Stimulated activated CD4-positive, alpha-beta T cell treated with anti-CD3 and anti-CD28 coated beads, Interleukin-4, amount 100 ng/mL, for 24 hours (primary cell): ENCODE data around the gene NR5A2.
A peak's percentile ranks its signal among the peaks of the same experiment; 100 is the strongest.

ENCODE experiments used
- DNase-seq: peaks from one replicate; pipeline ENCODE4 v3.0.0-alpha.2; 2020

Gene NR5A2

GRCh38 chr1:200128944-200129879 is 101.7 kb downstream of the NR5A2 start:
- DNase-seq, result no peak

- no peak for DNase-seq
Measured at GRCh38 chr1:200130552-200130951, 103.0 kb downstream of the NR5A2 start.

GRCh38 chr1:200131551-200132125 is 104.1 kb downstream of the NR5A2 start:
- DNase-seq, result no peak

- DNase-seq, result no peak
Measured at GRCh38 chr1:200133123-200133522, 105.6 kb downstream of the NR5A2 start.

- DNase-seq, result no peak
Measured at GRCh38 chr1:200134116-200134515, 106.6 kb downstream of the NR5A2 start.

GRCh38 chr1:200136384-200136783 is 108.9 kb downstream of the NR5A2 start:
- DNase-seq, result no peak

GRCh38 chr1:200139661-200140250 is 112.2 kb downstream of the NR5A2 start:
- peak; percentile 41 for DNase-seq

GRCh38 chr1:200143347-200143746 is 115.8 kb downstream of the NR5A2 start:
- DNase-seq, result no peak

GRCh38 chr1:200146100-200146499 is 118.6 kb downstream of the NR5A2 start:
- DNase-seq, result no peak

GRCh38 chr1:200147094-200147493 is 119.6 kb downstream of the NR5A2 start:
- no peak for DNase-seq

- DNase-seq, result no peak
Measured at GRCh38 chr1:200147742-200148141, 120.2 kb downstream of the NR5A2 start.

- no peak for DNase-seq
Measured at GRCh38 chr1:200150006-200150405, 122.5 kb downstream of the NR5A2 start.

- peak; percentile 13 for DNase-seq
Measured at GRCh38 chr1:200150721-200151120, 123.2 kb downstream of the NR5A2 start.

GRCh38 chr1:200152336-200152735 is 124.8 kb downstream of the NR5A2 start:
- no peak for DNase-seq

GRCh38 chr1:200153277-200154055 is 126.0 kb downstream of the NR5A2 start:
- DNase-seq, result peak; percentile 64

GRCh38 chr1:200154069-200154767 is 126.7 kb downstream of the NR5A2 start:
- peak; percentile 66 for DNase-seq

- no peak for DNase-seq
Measured at GRCh38 chr1:200157715-200158114, 130.2 kb downstream of the NR5A2 start.

- DNase-seq, result no peak
Measured at GRCh38 chr1:200161801-200162200, 134.3 kb downstream of the NR5A2 start.

- DNase-seq, result no peak
Measured at GRCh38 chr1:200162258-200162657, 134.7 kb downstream of the NR5A2 start.

- no peak for DNase-seq
Measured at GRCh38 chr1:200162877-200163276, 135.4 kb downstream of the NR5A2 start.

- no peak for DNase-seq
Measured at GRCh38 chr1:200163911-200164310, 136.4 kb downstream of the NR5A2 start.

GRCh38 chr1:200165493-200166220 is 138.1 kb downstream of the NR5A2 start:
- no peak for DNase-seq
